SHP77 treated with DMSO at 0.1 percent for 48 hours (cell line): ENCODE results near the gene NAGLU.

Experiments used
- DNase-seq: peaks from one replicate; lab custom pipeline; 2025; lab: John Stamatoyannopoulos, UW

The NAGLU gene

DNA sequence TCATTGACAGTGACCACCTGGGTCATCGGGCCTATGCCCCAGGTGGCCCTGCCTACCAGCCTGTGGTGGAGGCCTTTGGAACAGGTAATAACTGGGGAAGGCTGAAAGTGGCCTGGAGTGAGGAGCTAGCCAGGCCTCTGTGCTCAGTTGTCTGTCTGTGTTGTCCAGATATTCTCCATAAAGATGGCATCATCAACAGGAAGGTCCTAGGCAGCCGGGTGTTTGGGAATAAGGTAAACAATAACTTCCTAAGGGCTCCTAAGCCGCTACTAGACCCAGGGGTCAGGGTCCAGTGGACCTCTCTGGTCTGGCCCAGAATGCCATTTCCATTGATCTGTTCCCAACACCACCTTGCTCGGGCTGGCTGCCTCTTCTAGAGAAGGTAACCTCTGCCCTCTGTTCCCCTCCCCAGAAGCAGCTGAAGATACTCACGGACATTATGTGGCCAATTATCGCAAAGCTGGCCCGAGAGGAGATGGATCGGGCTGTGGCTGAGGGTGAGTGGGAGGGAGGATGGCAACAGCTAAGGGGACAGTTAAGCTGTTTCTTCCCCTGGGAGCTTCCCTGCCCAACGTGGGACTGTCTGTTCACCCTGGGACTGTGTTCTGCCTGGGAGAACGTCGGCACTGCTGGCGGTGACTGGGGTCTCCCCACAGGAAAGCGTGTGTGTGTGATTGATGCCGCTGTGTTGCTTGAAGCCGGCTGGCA, 28.9 kb downstream of the NAGLU start:
- DNase-seq, result no peak

DNA sequence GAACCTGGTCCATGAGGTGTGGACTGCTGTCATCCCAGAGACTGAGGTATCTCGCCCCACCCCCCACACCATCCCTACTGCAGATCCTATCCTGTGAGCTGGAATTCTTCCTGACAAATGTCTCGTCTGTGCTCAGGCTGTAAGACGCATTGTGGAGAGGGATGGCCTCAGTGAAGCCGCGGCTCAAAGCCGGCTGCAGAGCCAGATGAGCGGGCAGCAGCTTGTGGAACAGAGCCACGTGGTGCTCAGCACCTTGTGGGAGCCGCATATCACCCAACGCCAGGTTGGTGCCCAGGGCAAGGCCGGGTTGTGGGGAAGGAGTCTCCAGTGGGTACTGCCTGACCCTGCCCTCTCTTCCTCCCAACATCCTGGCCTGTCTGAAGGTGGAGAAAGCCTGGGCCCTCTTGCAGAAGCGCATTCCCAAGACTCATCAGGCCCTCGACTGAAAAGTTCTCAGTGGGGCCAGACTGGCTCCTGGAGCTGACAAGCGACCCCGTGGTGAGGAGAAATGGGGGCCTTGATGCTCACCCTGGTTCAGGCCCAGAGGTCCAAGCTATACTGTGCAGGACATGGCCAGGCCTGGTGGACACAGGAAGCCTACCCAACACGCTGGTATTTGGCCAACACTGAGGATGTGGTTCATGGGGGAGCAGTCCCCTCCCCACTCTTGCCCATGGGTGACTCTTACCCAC, 29.6 kb downstream of the NAGLU start:
- no peak for DNase-seq

DNA sequence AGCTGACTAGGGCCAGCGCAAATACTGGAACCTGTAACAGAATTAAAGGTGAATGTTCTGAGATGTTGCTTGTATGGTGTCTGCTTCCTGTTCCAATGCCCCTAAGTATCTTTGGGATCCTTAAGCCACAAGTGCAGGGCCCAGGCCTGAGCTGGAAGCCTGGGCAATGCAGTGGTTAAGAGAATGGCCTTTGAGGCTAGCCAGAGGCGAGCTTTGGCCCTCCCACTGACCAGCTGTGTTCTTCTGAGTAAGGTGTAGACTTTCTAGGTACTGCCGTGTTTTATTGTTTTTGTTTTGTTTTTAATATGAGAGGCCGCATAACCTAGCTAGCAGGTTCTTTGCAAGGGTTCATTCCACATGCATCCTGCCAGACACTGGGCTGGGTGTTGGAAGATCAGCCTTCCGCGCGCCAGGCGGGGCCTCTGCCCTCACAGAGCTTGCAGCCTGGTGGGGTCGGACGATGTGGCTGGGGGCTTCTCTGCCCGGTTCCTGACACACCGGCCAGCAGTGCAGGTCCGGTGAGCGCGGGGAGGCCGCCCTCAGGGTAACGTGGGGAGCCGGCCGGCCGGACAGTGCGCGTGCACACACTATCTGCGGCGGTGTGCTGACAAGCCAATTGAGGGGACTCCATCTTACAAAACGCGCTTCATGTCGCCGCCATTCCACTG, 30.3 kb downstream of the NAGLU start:
- DNase-seq, result no peak

DNA sequence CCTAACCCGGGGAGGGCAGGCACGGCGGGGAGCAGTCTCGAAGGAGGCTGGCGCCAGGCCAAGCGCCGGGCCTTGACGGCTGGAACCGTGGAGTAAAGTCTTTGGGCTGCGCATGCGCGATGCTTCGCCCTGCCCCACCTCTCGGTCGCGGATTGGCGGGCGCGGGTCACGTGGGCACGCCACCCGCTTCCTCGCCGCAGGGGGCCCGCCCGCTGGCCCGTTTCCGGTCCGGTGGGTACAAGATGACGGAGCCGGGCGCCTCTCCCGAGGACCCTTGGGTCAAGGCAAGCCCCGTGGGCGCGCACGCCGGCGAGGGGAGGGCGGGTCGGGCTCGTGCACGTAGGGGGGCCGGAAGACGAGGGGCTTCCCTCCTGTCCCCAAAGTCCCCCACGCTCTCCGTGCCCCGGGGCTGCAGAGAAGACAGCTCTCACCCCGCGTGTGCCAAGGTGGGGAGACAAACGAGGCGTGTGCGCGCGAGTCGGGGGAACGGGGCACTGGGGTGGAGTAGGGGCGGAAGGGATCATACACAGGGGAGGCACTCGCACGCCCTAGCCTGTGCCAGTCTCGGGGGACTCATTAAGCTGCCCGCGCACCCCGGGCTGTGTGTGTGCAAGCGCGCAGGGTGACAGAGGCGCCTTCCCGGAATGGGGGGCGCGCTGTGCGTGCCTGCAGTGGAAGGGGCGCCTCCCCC, 31.0 kb downstream of the NAGLU start, which contains the start of gene MLX:
Gene MLX (plus strand): TSS at position 218 of the 691 bp plus-strand sequence. CDS start 25 bp downstream, at position 243.
- DNase-seq, result peak; percentile 85

DNA sequence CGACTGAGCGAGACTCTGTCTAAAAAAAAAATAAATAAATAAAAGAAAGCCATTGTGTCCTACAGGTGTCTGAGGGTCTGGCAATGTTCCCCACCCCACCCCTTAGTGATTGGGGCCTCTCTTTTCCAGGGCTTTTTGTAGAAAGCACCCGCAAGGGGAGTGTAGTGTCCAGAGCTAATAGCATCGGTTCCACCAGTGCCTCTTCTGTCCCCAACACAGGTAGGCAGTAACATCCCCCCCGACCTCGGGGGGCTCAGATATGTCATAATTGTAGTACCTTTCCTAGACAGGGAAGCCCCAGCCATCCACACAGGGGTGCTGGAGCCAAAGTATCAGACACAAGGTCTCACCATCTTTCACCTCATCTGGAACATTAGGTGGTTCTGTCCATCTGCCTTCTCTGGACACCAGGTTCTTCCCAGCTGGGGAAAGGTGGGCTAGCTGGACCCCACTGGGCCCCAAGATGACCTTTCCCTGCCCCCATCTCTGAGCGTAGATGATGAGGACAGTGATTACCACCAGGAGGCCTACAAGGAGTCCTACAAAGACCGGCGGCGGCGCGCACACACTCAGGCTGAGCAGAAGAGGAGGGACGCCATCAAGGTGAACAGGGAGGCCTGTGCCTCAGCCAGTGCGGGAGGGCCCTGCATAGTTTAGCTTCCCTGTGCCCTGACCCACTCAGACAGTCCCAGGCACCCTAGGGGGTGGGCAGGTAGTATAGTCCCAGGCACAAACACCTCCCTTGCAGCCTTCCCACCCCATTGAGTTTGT, 32.5 kb downstream of the NAGLU start:
- no peak for DNase-seq

DNA sequence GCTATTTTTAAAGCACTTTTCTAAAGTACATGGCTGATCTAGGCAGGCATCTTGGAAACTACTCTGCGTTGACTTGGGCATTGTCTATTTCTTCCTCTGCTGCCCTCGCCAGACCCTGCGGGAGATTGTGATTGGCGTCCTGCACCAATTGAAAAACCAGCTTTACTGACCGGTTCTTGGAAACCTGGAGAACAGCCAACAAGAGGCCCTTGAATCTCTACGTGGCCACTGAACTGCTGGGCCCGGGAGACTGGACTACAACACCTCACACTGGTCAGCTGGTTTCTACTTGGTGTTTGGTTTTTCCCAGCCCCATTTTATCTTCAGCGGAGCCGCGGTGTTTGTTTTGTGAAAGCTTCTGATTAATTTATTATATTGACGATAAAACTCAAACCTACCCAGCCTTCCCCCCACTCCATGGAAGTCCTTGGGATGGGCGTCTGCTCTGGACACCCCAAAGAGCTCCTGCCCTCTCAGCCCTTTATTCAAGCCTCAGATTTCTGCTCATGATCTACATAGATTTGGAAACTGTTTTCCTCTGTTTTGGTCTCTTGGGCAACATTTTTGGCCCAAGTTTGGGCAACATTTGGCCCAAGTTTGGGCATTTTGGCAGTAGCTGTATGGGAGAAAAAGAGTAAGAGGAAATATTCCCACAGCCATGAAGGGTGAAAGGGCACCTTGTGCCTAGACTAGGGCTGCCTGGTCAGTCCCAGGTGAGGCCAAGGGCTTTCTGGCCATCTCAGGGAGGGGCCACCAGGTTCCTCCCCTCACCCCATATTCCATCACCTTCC, 35.6 kb downstream of the NAGLU start:
- DNase-seq, result no peak

DNA sequence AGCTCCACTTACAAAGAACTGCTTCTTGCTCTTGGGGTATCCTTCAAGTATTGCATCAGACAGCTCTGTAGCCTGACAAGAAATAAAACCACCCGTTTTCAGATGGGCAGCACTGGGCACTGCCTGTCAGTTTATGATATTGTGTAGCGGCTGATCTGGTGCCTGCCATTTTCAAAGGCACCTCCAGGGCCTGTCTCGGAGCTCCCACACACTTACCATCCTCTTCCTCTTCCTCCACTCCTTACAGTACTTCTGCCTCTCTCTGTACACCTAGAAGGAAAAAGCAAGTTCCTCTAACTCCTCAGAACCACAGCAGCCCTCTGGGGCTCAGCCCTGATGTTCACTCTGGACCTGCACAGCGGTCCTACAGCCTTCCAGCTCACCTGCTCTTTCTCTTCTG, 37.1 kb downstream of the NAGLU start:
- DNase-seq, result no peak

DNA sequence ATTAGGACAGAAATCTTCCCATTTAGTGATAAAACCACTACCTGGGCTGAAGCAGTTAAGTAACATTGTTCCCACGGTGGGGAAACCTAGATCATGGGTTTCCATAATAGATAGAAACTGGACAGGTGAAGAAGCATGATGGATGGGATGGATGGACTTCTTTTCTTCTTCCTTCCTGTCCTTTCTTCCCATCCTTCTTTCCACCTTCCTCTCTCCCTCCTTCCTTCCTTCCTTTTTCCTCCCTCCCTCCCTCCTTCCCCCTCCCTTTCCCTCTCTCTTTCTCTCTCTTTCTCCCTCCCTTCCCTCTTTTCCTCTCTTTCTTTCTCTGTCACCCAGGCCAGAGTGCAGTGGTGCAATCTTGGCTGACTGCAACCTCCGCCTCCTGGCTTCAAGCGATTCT, 38.4 kb downstream of the NAGLU start:
- no peak for DNase-seq

DNA sequence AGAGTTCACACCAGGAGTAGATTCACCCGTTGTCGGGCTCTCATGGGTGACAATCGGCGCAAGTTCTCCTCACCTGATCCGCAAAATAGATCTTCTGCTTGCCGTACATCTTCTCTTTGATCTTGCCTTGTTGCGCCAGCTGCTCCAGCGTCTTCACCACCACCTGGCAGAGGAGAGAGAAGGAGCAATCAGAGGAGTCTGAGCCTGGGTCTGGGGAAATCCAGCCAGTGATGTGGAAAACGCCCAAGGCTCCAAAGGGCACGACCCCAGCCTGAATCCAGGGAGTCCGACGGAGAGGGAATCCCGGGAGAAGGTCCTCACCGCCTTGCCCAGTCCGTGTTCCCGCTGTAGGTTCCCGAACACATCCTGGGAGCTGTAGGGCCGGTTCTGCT, 41.1 kb downstream of the NAGLU start:
- DNase-seq, result no peak

DNA sequence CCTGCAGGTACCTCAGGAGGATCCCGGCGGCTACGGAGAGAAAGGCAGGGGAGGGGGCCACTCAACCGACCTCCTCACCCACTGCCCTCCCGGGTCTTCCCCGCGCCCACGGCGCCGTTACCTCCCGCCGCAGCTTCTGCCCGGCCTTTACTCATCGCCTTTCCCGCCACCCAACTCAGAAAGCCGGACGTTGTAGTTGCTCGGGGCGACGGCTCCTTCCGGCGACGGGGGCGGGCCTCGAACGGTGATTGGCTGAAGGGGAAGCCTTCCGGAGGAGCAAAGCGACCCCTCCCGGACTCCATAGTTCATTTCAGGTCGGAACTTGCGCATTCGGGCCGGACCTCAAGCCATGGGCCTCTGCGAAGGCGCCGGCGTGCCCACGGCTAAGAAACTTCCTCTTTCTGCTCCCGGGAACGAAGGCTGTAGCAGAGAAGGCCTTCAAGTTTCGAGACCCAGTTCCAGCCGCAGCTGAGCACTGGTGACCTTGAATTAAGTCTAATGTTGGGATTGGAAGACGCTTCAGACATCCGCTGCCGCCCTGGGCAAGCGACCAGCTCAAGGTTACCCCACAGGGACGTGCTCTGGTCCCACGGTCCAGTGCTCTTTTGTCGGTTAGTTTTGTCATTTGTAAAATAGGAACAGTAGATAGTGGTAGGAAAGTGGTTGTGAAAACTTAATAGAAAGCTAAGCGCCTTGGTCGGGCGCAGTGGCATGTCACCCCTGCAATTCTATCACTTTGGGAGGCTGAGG, 41.7 kb downstream of the NAGLU start, which contains the start of gene PSMC3IP:
Gene PSMC3IP (minus strand): TSS at position 198 of the 750 bp plus-strand sequence. CDS start 43 bp downstream, at position 155.
- peak; percentile 92 for DNase-seq

DNA sequence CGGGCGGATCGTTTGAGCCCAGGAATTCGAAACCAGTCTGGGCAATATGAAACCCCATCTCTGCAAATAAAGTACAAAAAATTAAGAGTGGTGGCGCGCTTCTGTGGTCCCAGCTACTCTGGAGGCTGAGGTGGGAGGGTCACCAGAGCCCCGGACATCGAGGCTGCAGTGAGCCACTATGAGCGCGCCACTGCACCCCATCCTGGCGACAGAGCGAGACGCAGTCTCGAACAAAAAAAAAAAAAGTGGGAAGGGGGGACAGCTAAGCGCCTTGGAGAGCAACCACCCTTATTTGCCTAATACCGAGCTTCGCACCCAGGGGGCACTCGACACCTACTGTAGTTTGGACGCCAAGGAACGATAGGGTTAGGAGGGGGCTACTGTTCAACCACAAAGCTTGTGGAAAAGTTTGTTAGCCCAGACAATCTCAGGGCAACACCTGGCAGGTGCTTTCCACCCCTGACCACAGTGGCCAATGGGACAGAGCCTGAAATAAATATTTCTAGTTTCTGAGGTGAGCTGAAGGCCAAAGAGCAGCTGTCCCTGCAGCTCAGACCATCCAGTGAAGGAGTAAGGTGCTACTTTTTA, 42.3 kb downstream of the NAGLU start:
- DNase-seq, result peak; percentile 40

DNA sequence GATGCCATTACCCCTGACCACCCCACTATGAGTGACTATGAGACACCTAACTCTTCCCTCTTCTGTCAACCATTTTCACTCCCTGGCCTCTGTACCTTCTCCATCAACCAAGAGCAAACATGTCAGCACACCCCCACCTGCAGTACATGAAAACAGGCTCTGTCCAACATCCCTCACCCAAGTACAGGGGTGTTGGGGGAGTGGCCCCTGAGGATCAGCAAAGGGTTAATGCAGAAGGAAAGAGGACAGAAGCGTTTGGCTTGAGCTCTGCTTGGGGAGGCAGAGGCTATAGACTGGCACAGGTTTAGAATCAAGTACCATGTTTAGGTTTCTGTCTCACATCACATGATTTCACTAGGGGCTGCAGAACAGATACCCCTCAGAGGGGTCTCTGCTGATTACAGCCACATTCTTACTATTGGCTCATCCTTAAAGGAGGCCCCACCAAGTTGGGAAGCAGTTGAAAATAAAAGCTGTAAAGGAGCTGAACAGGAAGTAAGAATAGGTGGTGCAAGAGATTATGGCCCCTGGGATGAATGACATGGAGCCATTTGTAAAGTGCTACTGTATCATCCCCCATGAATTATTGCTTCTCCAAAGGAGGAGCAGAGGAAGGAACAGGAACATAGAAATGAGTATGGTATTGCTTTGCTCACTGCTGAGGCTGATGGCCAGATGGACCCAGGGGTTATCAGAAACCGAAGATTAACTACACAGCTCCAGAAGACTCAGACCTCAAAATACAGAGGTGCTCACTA, 43.9 kb downstream of the NAGLU start:
- DNase-seq, result no peak

DNA sequence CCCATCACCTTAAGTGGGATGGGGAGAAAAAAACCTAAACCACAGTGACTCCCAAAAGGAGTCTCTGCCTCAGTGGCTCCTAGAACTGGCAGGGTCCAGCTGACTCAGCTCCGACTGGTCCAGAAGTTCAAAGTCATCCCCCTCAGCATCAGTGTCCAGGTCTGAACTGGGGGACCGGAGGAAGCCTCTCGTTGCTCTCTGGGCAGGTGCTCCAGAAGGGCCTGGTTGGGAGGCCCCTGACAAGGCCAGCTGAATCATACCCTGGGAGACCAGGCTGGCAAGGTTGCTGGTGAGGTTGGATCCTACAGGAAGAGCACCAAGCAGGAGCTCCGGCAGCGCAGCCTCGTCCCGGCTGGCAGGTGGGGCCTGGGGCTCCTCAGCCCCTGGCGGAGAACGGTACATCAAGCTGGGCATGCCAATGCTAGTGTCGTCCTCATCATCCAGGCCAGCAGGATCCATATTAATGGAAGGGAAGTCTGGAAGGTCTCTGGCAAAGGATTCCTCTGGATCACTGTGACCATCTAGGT, 45.8 kb downstream of the NAGLU start:
- DNase-seq, result no peak

DNA sequence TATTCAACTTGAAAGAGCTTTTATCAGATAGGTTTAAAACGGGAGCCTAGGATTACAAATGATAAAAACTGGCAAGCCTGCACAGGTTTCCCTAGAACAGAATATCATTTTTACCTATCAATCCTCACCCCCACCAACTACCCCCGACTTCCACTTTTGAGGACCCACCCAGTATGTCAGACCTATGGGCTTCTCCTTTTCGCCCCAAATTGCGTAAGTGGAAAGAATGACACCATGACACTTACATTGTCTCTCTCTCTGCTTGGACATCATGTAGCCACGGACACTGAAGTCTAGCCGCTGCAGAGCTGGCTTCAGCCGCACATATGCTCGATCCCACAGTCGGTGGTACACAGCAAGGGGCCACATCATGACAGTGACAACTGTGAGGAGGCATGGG, 48.8 kb downstream of the NAGLU start:
- no peak for DNase-seq

DNA sequence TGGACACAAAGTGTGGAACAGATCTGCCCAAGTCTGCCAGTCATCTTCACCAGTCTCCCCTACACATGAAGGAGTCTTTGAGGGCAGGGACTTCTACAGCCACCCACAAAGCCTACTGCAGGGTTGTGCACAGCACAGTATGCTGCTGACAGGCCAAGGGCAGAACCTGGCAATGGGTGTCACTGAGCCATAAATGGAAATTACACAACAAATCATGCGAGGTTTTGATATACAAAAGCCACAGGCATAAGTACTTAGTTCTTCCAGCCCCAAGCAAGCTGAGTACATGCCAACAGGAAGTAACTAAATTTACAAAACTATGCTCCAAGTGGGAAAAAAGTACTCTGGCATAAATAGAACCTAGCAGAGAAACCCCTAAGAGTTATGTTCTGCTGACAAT, 49.3 kb downstream of the NAGLU start:
- no peak for DNase-seq

DNA sequence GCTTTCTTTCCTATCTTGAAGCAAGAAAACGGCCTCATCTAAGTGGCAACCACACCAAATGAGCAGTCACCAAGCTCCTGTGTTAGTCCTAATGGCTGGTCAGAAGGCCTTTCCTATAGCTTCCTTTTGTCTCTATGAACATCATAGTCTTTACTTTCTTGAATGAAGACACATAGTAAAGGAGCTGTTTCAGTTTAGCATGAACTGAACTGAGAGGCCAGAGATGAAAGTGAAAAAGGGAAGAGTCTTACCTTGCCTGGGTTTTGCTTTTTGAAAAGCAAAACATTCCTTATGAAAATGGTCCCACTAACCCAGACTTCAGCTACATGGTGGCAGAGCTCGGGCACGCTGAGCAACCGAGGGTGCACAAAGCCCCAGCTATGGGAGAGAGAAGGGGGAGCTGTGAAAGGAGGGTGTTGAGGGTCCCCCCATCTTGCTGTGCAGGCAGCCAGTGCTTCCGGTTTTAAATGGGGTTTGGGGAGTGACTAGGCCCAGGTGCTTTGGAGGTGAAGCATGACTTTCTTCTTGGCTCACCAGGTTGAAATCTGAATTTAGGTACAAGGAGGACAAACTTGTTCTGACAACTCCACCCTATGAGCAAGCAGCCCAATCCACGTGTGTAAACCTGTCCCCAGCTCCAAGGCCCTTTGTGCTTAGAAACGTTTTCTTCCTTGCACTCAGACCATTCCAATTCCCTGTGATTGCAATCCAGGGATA, 50.6 kb downstream of the NAGLU start:
- no peak for DNase-seq

DNA sequence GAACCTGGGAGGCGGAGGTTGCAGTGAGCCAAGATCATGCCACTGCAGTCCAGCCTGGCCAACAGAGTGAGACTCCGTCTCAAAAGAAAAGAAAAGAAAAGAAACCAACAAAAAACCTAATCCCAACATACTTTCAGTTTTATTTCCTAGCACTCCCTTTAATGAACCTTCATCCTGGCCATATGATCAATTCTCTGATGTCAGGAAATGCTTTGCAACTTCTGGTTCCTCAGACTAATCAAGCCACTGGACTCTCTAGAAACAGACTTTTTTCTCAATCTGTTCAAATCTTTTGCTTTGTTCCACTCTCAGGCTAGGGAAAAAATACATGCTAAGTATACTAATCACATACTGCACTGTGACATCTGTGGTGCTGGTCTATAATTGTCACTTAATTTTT, 54.8 kb downstream of the NAGLU start:
- no peak for DNase-seq

DNA sequence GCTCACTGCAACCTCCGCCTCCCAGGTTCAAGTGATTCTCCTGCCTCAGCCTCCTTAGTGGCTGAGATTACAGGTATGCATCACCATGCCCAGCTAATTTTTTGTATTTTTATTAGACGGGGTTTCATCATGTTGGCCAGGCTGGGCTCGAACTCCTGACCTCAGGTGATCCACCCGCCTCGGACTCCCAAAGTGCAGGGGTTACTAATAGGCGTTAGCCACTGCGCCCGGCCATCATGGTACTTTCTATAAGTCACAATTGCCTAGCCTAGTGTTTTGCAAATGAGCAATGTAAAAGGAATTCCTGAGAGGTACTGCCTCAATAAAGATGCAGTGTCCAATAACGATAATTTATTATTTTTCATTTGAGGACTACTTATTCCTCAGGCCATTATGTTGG, 55.4 kb downstream of the NAGLU start:
- no peak for DNase-seq
